CD14-positive monocyte (primary cell): ENCODE measurements around the gene NAXE. TPM values are rescaled to one million over a fixed set of nuclear protein-coding genes. Genes with fewer than 3 reads are reported as not detected.

Source experiments
- DNase-seq, 3 donors: peaks; one replicate each; pipeline ENCODE4 v3.0.0-alpha.2; 2011 to 2022
- H2AFZ ChIP-seq: 2 replicates; pipeline ENCODE4 v1.6.0; 2012; ENCODE audit warnings: mild to moderate bottlenecking, low read depth, low read length, inconsistent platforms; ENCODE audit not compliant: insufficient read depth, poor library complexity, severe bottlenecking
- H3K27ac ChIP-seq, 2 donors: 1 replicate in 1 of 2; 2 replicates in 1 of 2; pipeline ENCODE4 v1.5.1; 2012 to 2013; ENCODE audit warnings: low read length in 2 of 2, control low read depth in 1 of 2, inconsistent platforms in 1 of 2, low read depth in 1 of 2, mild to moderate bottlenecking in 1 of 2
- H3K27me3 ChIP-seq, 2 donors: one replicate each; pipeline versions ENCODE4 v1.6.0 to v1.6.1; 2011 to 2013; ENCODE audit warnings: low read length in 2 of 2; ENCODE audit not compliant: control insufficient read depth in 2 of 2, insufficient read depth in 2 of 2
- H3K36me3 ChIP-seq, 2 donors: replicated peaks in 1 of 2; 1 replicate in 1 of 2; 2 replicates in 1 of 2; pipeline versions ENCODE4 v1.5.1 to v1.6.1; 2012 to 2013; ENCODE audit warnings: low read length in 2 of 2, control low read depth in 1 of 2, inconsistent platforms in 1 of 2, mild to moderate bottlenecking in 1 of 2; ENCODE audit not compliant: insufficient read depth in 2 of 2, control insufficient read depth in 1 of 2
- H3K4me1 ChIP-seq, 2 donors: 1 replicate in 1 of 2; 2 replicates in 1 of 2; pipeline versions ENCODE4 v1.5.1 to v1.6.1; 2012 to 2013; ENCODE audit warnings: low read length in 2 of 2, control low read depth in 1 of 2, inconsistent platforms in 1 of 2, mild to moderate bottlenecking in 1 of 2, moderate library complexity in 1 of 2; ENCODE audit not compliant: insufficient read depth in 2 of 2, control insufficient read depth in 1 of 2
- H3K4me2 ChIP-seq: replicated peaks from 2 replicates; pipeline ENCODE3; 2012; ENCODE audit warnings: low read length, moderate library complexity, mild to moderate bottlenecking; ENCODE audit not compliant: poor library complexity, severe bottlenecking; ENCODE audit errors: extremely low read depth
- H3K4me3 ChIP-seq, 3 experiments: fragments of 200-600 bp in 1 of 3; sonication (generic) in 1 of 3; replicated peaks in 1 of 3; 1 replicate in 2 of 3; 2 replicates in 1 of 3; pipeline ENCODE4 v1.5.1; 2011 to 2013; ENCODE audit warnings: low read length in 3 of 3, mild to moderate bottlenecking in 3 of 3, control low read depth in 2 of 3, low read depth in 2 of 3, inconsistent platforms in 1 of 3, moderate library complexity in 1 of 3
- H3K79me2 ChIP-seq: 2 replicates; pipeline ENCODE4 v1.6.0; 2012; ENCODE audit warnings: mild to moderate bottlenecking, control low read depth, inconsistent platforms, low read length, moderate library complexity; ENCODE audit not compliant: insufficient read depth
- H3K9ac ChIP-seq: 2 replicates; pipeline ENCODE4 v1.6.0; 2017; ENCODE audit warnings: low read length, mild to moderate bottlenecking; ENCODE audit not compliant: insufficient read depth, poor library complexity, severe bottlenecking
- H3K9me3 ChIP-seq, 2 donors: replicated peaks in 1 of 2; 1 replicate in 1 of 2; 2 replicates in 1 of 2; pipeline versions ENCODE4 v1.5.1 to v1.6.1; 2012 to 2013; ENCODE audit warnings: low read length in 2 of 2, control low read depth in 1 of 2; ENCODE audit not compliant: control insufficient read depth in 1 of 2, insufficient read depth in 1 of 2
- H4K20me1 ChIP-seq: 2 replicates; pipeline ENCODE4 v1.6.0; 2012; ENCODE audit warnings: mild to moderate bottlenecking, low read length, control low read depth, moderate library complexity; ENCODE audit not compliant: insufficient read depth
- H3K27ac Mint-ChIP-seq, 7 donors: one replicate each; pipeline ENCODE4 v1.8.0; 2020; ENCODE audit warnings: mild to moderate bottlenecking in 7 of 7, mixed read lengths in 7 of 7, moderate library complexity in 6 of 7, inconsistent platforms in 2 of 7
- H3K27me3 Mint-ChIP-seq, 3 donors: one replicate each; pipeline ENCODE4 v1.8.0; 2021 to 2022; ENCODE audit warnings: low read depth in 3 of 3, mild to moderate bottlenecking in 3 of 3, mixed read lengths in 3 of 3, moderate library complexity in 3 of 3, inconsistent platforms in 1 of 3
- H3K36me3 Mint-ChIP-seq, 2 donors: one replicate each; pipeline ENCODE4 v1.8.0; 2020; ENCODE audit warnings: mixed read lengths in 2 of 2, inconsistent platforms in 1 of 2, mild to moderate bottlenecking in 1 of 2
- H3K4me1 Mint-ChIP-seq: one replicate; pipeline ENCODE4 v1.8.0; 2020; ENCODE audit warnings: mild to moderate bottlenecking, mixed read lengths
- H3K4me3 Mint-ChIP-seq, 2 donors: one replicate each; pipeline ENCODE4 v1.8.0; 2020; ENCODE audit warnings: mild to moderate bottlenecking in 2 of 2, mixed read lengths in 2 of 2, moderate library complexity in 1 of 2
- H3K9me3 Mint-ChIP-seq, 7 donors: one replicate each; pipeline ENCODE4 v1.8.0; 2020 to 2022; ENCODE audit warnings: mixed read lengths in 7 of 7, mild to moderate bottlenecking in 6 of 7, moderate library complexity in 6 of 7, inconsistent platforms in 2 of 7
- WGBS: methylation state at CpG from one replicate; pipeline ENCODE4 v1.1.5; 2013; ENCODE audit warnings: missing lambda C conversion rate; ENCODE audit not compliant: insufficient coverage; 5-methylcytosine and 5-hydroxymethylcytosine counted together
- intact Hi-C, 2 donors: fragments of 100-400 bp; cut with micrococcal nuclease; formaldehyde crosslinking; loops; one replicate each; pipeline versions ENCODE4 v1.15.0 to v1.15.1; 2023
- polyA plus RNA-seq, 3 donors: library from polyadenylated mRNA; depleted of rRNA in 1 of 3; unstranded in 2 of 3; stranded (reverse) in 1 of 3; fragments of 300-500 nt in 2 of 3; fragments of >200 nt in 1 of 3; fragmentation: Illumina TruSeq in 2 of 3; gene quantifications; 1 replicate in 2 of 3; 2 replicates in 1 of 3; pipeline ENCODE4 v1.2.3, GENCODE V29; 2012 to 2021
- TF ChIP-seq, protein P1 (sequence below): fragments of 200-600 bp; IDR thresholded peaks from one replicate; pipeline ENCODE4 v1.8.0; 2022; ENCODE audit warnings: antibody characterized with exemption, mild to moderate bottlenecking

The NAXE gene
- polyA plus RNA-seq, 3 donors = 23.7 to 81.7 (median 54.9) TPM

DNA sequence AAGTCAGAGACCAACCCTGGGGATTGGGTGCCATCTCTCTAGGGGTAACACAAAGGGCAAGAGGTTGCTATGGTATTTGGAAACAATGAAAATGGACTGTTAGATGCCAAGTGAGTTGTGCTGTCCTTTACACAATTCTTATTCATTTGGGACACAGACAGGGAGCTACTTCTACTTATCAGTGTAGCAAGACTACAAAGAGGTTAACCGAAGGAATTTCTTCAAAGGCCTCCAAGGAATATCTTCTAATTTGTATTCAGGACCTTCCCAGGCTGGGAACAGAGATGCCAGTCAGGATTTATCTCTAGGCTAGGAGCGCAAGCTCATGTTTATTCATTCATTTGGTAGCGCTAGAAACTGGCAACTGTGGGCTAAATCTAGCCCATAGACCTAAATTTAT, 2.6 kb downstream of the NAXE start:
- H2AFZ ChIP-seq = no peak overlapping the region
- H3K27ac ChIP-seq = no peak overlapping the region
- WGBS = 100% methylated on average over 2 of the region's 3 CpGs
- intact Hi-C loops = no loop called here
- no peak overlapping the region for H3K4me2 ChIP-seq
- H3K4me1 Mint-ChIP-seq = peaks cover 17% of the 10 kb centered on the region
- H3K27me3 ChIP-seq = no peaks in the 10 kb centered on the region
- no peaks in the 10 kb centered on the region for H4K20me1 ChIP-seq
- H3K36me3 ChIP-seq = peaks cover 34 to 58% of the 10 kb centered on the region in 2 donors
- H3K36me3 Mint-ChIP-seq = peaks cover 48 to 51% of the 10 kb centered on the region in 2 donors
- H3K9me3 ChIP-seq = no peaks in the 10 kb centered on the region
- TF ChIP-seq, protein P1, sequence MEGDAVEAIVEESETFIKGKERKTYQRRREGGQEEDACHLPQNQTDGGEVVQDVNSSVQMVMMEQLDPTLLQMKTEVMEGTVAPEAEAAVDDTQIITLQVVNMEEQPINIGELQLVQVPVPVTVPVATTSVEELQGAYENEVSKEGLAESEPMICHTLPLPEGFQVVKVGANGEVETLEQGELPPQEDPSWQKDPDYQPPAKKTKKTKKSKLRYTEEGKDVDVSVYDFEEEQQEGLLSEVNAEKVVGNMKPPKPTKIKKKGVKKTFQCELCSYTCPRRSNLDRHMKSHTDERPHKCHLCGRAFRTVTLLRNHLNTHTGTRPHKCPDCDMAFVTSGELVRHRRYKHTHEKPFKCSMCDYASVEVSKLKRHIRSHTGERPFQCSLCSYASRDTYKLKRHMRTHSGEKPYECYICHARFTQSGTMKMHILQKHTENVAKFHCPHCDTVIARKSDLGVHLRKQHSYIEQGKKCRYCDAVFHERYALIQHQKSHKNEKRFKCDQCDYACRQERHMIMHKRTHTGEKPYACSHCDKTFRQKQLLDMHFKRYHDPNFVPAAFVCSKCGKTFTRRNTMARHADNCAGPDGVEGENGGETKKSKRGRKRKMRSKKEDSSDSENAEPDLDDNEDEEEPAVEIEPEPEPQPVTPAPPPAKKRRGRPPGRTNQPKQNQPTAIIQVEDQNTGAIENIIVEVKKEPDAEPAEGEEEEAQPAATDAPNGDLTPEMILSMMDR = no peak
- no peak overlapping the region for H3K4me3 Mint-ChIP-seq
- H3K27me3 Mint-ChIP-seq = peaks cover 0 to 2% (median 0%) of the 10 kb centered on the region in 3 donors
- no peak overlapping the region for H3K9ac ChIP-seq
- DNase-seq = no peak
- peaks cover 9% of the 10 kb centered on the region for H3K79me2 ChIP-seq
- peaks cover 14 to 20% of the 10 kb centered on the region in 2 donors for H3K4me1 ChIP-seq
- no peak overlapping the region for H3K4me3 ChIP-seq
- H3K27ac Mint-ChIP-seq = no peak overlapping the region
- H3K9me3 Mint-ChIP-seq = no peaks in the 10 kb centered on the region

DNA sequence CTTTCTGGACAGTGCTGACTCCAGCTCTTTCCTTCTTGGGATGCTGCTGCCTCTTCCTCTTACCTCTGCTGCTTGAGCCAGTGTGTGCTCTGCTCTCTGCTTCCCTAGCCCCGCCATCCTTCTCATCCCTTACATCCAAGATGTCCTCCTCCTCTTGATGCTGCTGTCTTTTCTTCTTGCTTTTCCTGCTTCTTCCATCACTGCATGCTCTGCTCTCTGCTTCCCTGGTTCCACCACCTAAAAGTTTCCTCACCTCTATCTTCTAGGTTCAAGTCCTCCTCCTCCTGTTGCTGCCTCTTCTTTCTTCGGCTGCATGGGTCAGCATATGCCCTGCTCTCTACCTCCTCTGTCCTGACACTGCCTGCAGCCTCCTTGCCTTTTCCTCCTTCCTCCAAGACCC, 3.4 kb downstream of the NAXE start:
- DNase-seq = no peak
- H3K27ac Mint-ChIP-seq = peak overlapping the region in 2 of 7 donors; percentile 6 to 9
- peaks cover 20% of the 10 kb centered on the region for H3K4me1 Mint-ChIP-seq
- peaks cover 0 to 2% (median 0%) of the 10 kb centered on the region in 3 donors for H3K27me3 Mint-ChIP-seq
- no peaks in the 10 kb centered on the region for H4K20me1 ChIP-seq
- no peaks in the 10 kb centered on the region for H3K9me3 ChIP-seq
- H3K4me3 ChIP-seq = no peak overlapping the region
- WGBS = 100% methylated on average over 2 of the region's 2 CpGs
- peaks cover 16% of the 10 kb centered on the region for H3K79me2 ChIP-seq
- peaks cover 14 to 24% of the 10 kb centered on the region in 2 donors for H3K4me1 ChIP-seq
- H3K4me3 Mint-ChIP-seq = no peak overlapping the region
- intact Hi-C loops = loop anchor here in 1 of 2 donors (5.0 kb wide), 1 partner anchor 118 kb away; no protein-coding TSS in a partner anchor
- H3K9ac ChIP-seq = no peak overlapping the region
- H3K9me3 Mint-ChIP-seq = no peaks in the 10 kb centered on the region
- H3K27ac ChIP-seq = no peak overlapping the region
- TF ChIP-seq, protein P1 = no peak
- H3K36me3 ChIP-seq = peaks cover 34 to 58% of the 10 kb centered on the region in 2 donors
- peaks cover 48 to 51% of the 10 kb centered on the region in 2 donors for H3K36me3 Mint-ChIP-seq
- no peak overlapping the region for H2AFZ ChIP-seq
- no peaks in the 10 kb centered on the region for H3K27me3 ChIP-seq
- H3K4me2 ChIP-seq = no peak overlapping the region
